ENCODE results near the gene HTR4.

HTR4 gene

GRCh38 chr5:148620696-148621095 is 33.6 kb downstream of the HTR4 start:
- Histone ChIP-seq H3K4me2 (ENCODE audit: low read length) (no peak overlapping the region), H4K20me1 (ENCODE audit: insufficient read depth, low read length) (no peaks in the 10 kb centered on the region), H3K79me2 (ENCODE audit: low read length) (no peaks in the 10 kb centered on the region), H3K9ac (ENCODE audit: low read length) (no peak overlapping the region), H3K27me3 (ENCODE audit: low read depth, low read length) (peaks cover 4% of the 10 kb centered on the region; the same call in 1 of the 2 replicates), H3K4me1 (ENCODE audit: low read length) (no peaks in the 10 kb centered on the region), H3K36me3 (replicated peaks; ENCODE audit: low read depth, low read length) (no peaks in the 10 kb centered on the region), H3K4me3 (ENCODE audit: low read length) (no peak overlapping the region), H3K27ac (ENCODE audit: low read length) (no peak overlapping the region), H2AFZ (ENCODE audit: low read depth, low read length) (no peak overlapping the region), H3K9me3 (ENCODE audit: insufficient read depth, low read length) (no peaks in the 10 kb centered on the region)
- no peak for TF ChIP-seq EZH2phosphoT487 (IDR thresholded peaks at IDR 0.05; ENCODE audit: low read depth)
- no peak for TF ChIP-seq CTCF (IDR thresholded peaks at IDR 0.05; ENCODE audit: low read depth, low read length)

DNA sequence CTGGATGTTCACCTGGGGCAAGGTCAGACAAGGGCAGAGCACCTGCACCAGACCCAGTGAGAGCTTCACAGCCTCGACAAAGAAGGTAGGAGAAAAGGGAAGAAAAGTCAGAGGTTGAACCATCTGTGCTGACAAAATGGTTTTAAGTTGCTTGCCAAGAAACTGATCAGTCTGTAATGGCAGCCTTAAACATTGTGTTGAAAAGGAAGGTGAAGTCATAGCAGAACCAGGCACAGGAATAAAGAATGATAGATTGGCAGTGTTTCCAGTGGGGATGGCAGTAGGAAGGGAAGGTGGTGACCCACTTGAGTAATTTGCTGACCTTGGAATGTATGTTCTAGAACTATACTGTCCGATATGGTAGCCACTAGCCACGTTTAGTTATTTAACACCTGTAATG is 34.2 kb downstream of the HTR4 start:
- no peak overlapping the region for H3K9ac ChIP-seq (ENCODE audit: low read length)
- H3K4me2 ChIP-seq (ENCODE audit: low read length): no peak overlapping the region

DNA sequence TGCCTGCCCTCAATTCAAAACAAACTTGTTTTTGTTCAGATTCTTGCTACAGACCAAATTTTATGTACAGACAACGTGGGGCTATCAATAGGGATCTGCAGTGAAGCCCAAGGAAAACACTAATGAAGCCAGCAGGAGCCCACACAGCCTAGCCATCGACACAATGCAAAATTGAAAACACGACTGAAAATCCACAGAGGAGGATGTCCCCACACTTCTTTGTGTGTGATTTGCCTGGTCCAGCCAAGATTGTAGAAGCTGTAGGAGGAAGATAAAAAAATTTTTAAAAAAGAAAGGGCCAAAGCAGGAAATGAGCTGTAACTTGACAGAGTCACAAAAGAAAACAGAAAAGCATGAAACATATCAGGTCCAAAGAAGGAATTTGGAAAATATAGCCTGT is 34.8 kb downstream of the HTR4 start:
- H4K20me1 ChIP-seq (ENCODE audit: insufficient read depth, low read length): no peaks in the 10 kb centered on the region
- peaks cover 4% of the 10 kb centered on the region; the same call in 1 of the 2 replicates for H3K27me3 ChIP-seq (ENCODE audit: low read depth, low read length)
- H3K9ac ChIP-seq (ENCODE audit: low read length): no peak overlapping the region
- H3K4me1 ChIP-seq (ENCODE audit: low read length): no peaks in the 10 kb centered on the region
- H2AFZ ChIP-seq (ENCODE audit: low read depth, low read length): no peak overlapping the region
- H3K36me3 ChIP-seq (replicated peaks; ENCODE audit: low read depth, low read length): no peaks in the 10 kb centered on the region
- no peak overlapping the region for H3K27ac ChIP-seq (ENCODE audit: low read length)
- no peak overlapping the region for H3K4me3 ChIP-seq (ENCODE audit: low read length)
- no peak overlapping the region for H3K4me2 ChIP-seq (ENCODE audit: low read length)
- TF ChIP-seq EZH2phosphoT487 (IDR thresholded peaks at IDR 0.05; ENCODE audit: low read depth) (no peak), CTCF (IDR thresholded peaks at IDR 0.05; ENCODE audit: low read depth, low read length) (no peak)
- no peaks in the 10 kb centered on the region for H3K9me3 ChIP-seq (ENCODE audit: insufficient read depth, low read length)
- H3K79me2 ChIP-seq (ENCODE audit: low read length): no peaks in the 10 kb centered on the region

More for the DNA sequence above, 34.2 kb downstream of the HTR4 start:
- Histone ChIP-seq H3K9me3 (ENCODE audit: insufficient read depth, low read length) (no peaks in the 10 kb centered on the region), H3K4me3 (ENCODE audit: low read length) (no peak overlapping the region), H3K27ac (ENCODE audit: low read length) (no peak overlapping the region), H4K20me1 (ENCODE audit: insufficient read depth, low read length) (no peaks in the 10 kb centered on the region), H3K36me3 (replicated peaks; ENCODE audit: low read depth, low read length) (no peaks in the 10 kb centered on the region), H3K79me2 (ENCODE audit: low read length) (no peaks in the 10 kb centered on the region), H3K27me3 (ENCODE audit: low read depth, low read length) (peaks cover 4% of the 10 kb centered on the region; the same call in 1 of the 2 replicates), H3K4me1 (ENCODE audit: low read length) (no peaks in the 10 kb centered on the region), H2AFZ (ENCODE audit: low read depth, low read length) (no peak overlapping the region)
- TF ChIP-seq EZH2phosphoT487 (IDR thresholded peaks at IDR 0.05; ENCODE audit: low read depth): no peak
- no peak for TF ChIP-seq CTCF (IDR thresholded peaks at IDR 0.05; ENCODE audit: low read depth, low read length)

GRCh38 chr5:148615644-148616275 is 38.6 kb downstream of the HTR4 start:
- Histone ChIP-seq H3K9me3 (ENCODE audit: insufficient read depth, low read length) (no peaks in the 10 kb centered on the region), H3K9ac (ENCODE audit: low read length) (no peak overlapping the region), H4K20me1 (ENCODE audit: insufficient read depth, low read length) (no peaks in the 10 kb centered on the region), H3K27ac (ENCODE audit: low read length) (no peak overlapping the region), H3K79me2 (ENCODE audit: low read length) (no peaks in the 10 kb centered on the region), H3K36me3 (replicated peaks; ENCODE audit: low read depth, low read length) (no peaks in the 10 kb centered on the region), H3K4me3 (ENCODE audit: low read length) (no peak overlapping the region), H3K4me1 (ENCODE audit: low read length) (no peaks in the 10 kb centered on the region), H3K27me3 (ENCODE audit: low read depth, low read length) (peaks cover 4% of the 10 kb centered on the region; the same call in 1 of the 2 replicates), H3K4me2 (ENCODE audit: low read length) (no peak overlapping the region), H2AFZ (ENCODE audit: low read depth, low read length) (no peak overlapping the region)
- TF ChIP-seq EZH2phosphoT487 (IDR thresholded peaks at IDR 0.05; ENCODE audit: low read depth) (no peak), CTCF (IDR thresholded peaks at IDR 0.05; ENCODE audit: low read depth, low read length) (no peak)
